ES-I3 (cell line): ENCODE results near the gene UQCRFS1.
"Not testable (repeated sequence)": the region's sequence is repeated elsewhere in the genome, so short reads cannot be mapped to it uniquely, and the experiment has no call there.

ENCODE experiments used
- H3K36me3 ChIP-seq: 2 replicates; pipeline ENCODE4 v1.6.1; 2013; ENCODE audit warnings: mild to moderate bottlenecking, low read length, control low read depth, moderate library complexity; ENCODE audit not compliant: insufficient read depth
- H3K4me1 ChIP-seq: 2 replicates; pipeline ENCODE4 v1.6.1; 2013; ENCODE audit warnings: mild to moderate bottlenecking, control low read depth, low read length; ENCODE audit not compliant: insufficient read depth
- H3K9ac ChIP-seq: 2 replicates; pipeline ENCODE4 v1.6.1; 2013; ENCODE audit warnings: low read depth, mild to moderate bottlenecking, low read length, moderate library complexity
- H3K9me3 ChIP-seq: 2 replicates; pipeline ENCODE4 v1.6.1; 2013; ENCODE audit warnings: mild to moderate bottlenecking, low read length, moderate library complexity; ENCODE audit not compliant: control insufficient read depth, insufficient read depth

The UQCRFS1 gene

GRCh38 chr19:29212648-29213573, at the start of gene UQCRFS1:
TSS of gene UQCRFS1 (minus strand) at chr19:29213151. CDS start at chr19:29213118, 33 bp downstream.
- Histone ChIP-seq H3K4me1 (peaks cover 11% of the 10 kb centered on the region), H3K9ac (peak within 1 kb of the TSS; percentile 81), H3K36me3 (no peaks in the 10 kb centered on the region; the same call in 1 of the 2 replicates), H3K9me3 (no peaks in the 10 kb centered on the region)

GRCh38 chr19:29262085-29262484, 49.1 kb upstream of the UQCRFS1 start:
- Histone ChIP-seq H3K36me3 (no peaks in the 10 kb centered on the region), H3K9me3 (no peaks in the 10 kb centered on the region), H3K4me1 (no peaks in the 10 kb centered on the region), H3K9ac (no peak overlapping the region)

GRCh38 chr19:29260477-29261317, 47.7 kb upstream of the UQCRFS1 start:
- Histone ChIP-seq H3K9ac (no peak overlapping the region), H3K9me3 (no peaks in the 10 kb centered on the region), H3K4me1 (no peaks in the 10 kb centered on the region), H3K36me3 (no peaks in the 10 kb centered on the region)

- no peaks in the 10 kb centered on the region for H3K36me3 ChIP-seq
- no peak overlapping the region for H3K9ac ChIP-seq
- H3K9me3 ChIP-seq: no peaks in the 10 kb centered on the region
- no peaks in the 10 kb centered on the region for H3K4me1 ChIP-seq
Measured at GRCh38 chr19:29259867-29260281, 46.9 kb upstream of the UQCRFS1 start.

- no peaks in the 10 kb centered on the region for H3K9me3 ChIP-seq
- no peaks in the 10 kb centered on the region for H3K36me3 ChIP-seq
- no peaks in the 10 kb centered on the region for H3K4me1 ChIP-seq
- H3K9ac ChIP-seq: no peak overlapping the region
Measured at GRCh38 chr19:29259153-29259552, 46.2 kb upstream of the UQCRFS1 start.

GRCh38 chr19:29256516-29256915, 43.6 kb upstream of the UQCRFS1 start:
- Histone ChIP-seq H3K36me3 (no peaks in the 10 kb centered on the region), H3K9ac (no peak overlapping the region), H3K9me3 (no peaks in the 10 kb centered on the region), H3K4me1 (no peaks in the 10 kb centered on the region)

- no peaks in the 10 kb centered on the region for H3K9me3 ChIP-seq
- no peaks in the 10 kb centered on the region for H3K4me1 ChIP-seq
- no peak overlapping the region for H3K9ac ChIP-seq
- H3K36me3 ChIP-seq: no peaks in the 10 kb centered on the region
Measured at GRCh38 chr19:29255912-29256311, 43.0 kb upstream of the UQCRFS1 start.

- Histone ChIP-seq H3K36me3 (no peaks in the 10 kb centered on the region), H3K4me1 (no peaks in the 10 kb centered on the region), H3K9me3 (no peaks in the 10 kb centered on the region), H3K9ac (no peak overlapping the region)
Measured at GRCh38 chr19:29255006-29255405, 42.1 kb upstream of the UQCRFS1 start.

GRCh38 chr19:29249798-29250197, 36.8 kb upstream of the UQCRFS1 start:
- H3K9me3 ChIP-seq, H3K4me1 ChIP-seq, H3K36me3 ChIP-seq, H3K9ac ChIP-seq: not testable (repeated sequence)

- Histone ChIP-seq H3K9me3 (no peaks in the 10 kb centered on the region), H3K36me3 (no peaks in the 10 kb centered on the region), H3K9ac (no peak overlapping the region), H3K4me1 (no peaks in the 10 kb centered on the region)
Measured at GRCh38 chr19:29248332-29248844, 35.4 kb upstream of the UQCRFS1 start.

GRCh38 chr19:29247872-29248271, 34.9 kb upstream of the UQCRFS1 start:
- Histone ChIP-seq H3K4me1 (no peaks in the 10 kb centered on the region), H3K9me3 (no peaks in the 10 kb centered on the region), H3K9ac (no peak overlapping the region), H3K36me3 (no peaks in the 10 kb centered on the region)

- Histone ChIP-seq H3K4me1 (no peaks in the 10 kb centered on the region), H3K9me3 (no peaks in the 10 kb centered on the region), H3K36me3 (no peaks in the 10 kb centered on the region), H3K9ac (no peak overlapping the region)
Measured at GRCh38 chr19:29247471-29247870, 34.5 kb upstream of the UQCRFS1 start.

GRCh38 chr19:29247051-29247450, 34.1 kb upstream of the UQCRFS1 start:
- no peaks in the 10 kb centered on the region for H3K9me3 ChIP-seq
- H3K36me3 ChIP-seq: no peaks in the 10 kb centered on the region
- no peak overlapping the region for H3K9ac ChIP-seq
- H3K4me1 ChIP-seq: no peaks in the 10 kb centered on the region

- H3K9ac ChIP-seq: no peak overlapping the region
- no peaks in the 10 kb centered on the region for H3K9me3 ChIP-seq
- H3K36me3 ChIP-seq: no peaks in the 10 kb centered on the region
- H3K4me1 ChIP-seq: no peaks in the 10 kb centered on the region
Measured at GRCh38 chr19:29245215-29245614, 32.3 kb upstream of the UQCRFS1 start.
